MM.1S (cell line): ENCODE results near the gene NBEA.

Source experiments
- EZH2phosphoT487 ChIP-seq: fragments of 300-600 bp; sonication (generic); IDR thresholded peaks from 2 replicates; pipeline ENCODE4 v1.6.1; 2018; ENCODE audit warnings: antibody characterized with exemption, low read length
- TF ChIP-seq, protein P1 (sequence below): fragments of 300-600 bp; sonication (generic); IDR thresholded peaks from 2 replicates; pipeline ENCODE4 v1.5.1; 2016; ENCODE audit warnings: antibody characterized with exemption, low read length, mixed read lengths

DNA sequence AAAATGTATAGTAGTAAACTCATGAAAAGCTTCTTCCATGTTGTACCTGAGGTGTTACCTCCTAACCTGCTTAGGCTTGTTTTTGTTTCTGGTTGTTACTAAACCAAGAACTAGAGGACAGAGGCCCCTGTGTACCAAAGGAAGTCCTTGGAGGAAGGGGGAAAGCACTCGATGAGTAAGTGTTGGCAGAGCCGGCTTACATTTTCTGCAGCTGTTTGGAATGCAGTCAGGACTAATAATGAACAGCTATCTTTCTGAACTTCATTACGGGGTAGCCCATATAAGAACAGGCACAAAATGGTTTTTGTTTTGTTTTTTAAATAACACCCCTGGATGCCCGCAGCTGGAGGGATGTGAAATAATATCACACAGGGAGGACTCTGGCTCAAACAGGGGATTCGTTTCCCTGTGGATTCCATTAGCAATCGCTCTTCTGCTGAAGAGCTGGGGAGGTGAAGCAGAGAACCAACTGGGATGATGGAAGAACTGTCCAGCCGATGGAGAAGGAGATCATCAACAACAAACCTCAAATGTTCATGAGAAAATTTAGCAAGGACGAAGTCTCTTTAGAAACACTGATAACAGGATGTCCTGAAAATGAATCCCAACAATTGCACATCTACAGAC lies 748.6 kb downstream of the NBEA start:
- TF ChIP-seq, protein P1, sequence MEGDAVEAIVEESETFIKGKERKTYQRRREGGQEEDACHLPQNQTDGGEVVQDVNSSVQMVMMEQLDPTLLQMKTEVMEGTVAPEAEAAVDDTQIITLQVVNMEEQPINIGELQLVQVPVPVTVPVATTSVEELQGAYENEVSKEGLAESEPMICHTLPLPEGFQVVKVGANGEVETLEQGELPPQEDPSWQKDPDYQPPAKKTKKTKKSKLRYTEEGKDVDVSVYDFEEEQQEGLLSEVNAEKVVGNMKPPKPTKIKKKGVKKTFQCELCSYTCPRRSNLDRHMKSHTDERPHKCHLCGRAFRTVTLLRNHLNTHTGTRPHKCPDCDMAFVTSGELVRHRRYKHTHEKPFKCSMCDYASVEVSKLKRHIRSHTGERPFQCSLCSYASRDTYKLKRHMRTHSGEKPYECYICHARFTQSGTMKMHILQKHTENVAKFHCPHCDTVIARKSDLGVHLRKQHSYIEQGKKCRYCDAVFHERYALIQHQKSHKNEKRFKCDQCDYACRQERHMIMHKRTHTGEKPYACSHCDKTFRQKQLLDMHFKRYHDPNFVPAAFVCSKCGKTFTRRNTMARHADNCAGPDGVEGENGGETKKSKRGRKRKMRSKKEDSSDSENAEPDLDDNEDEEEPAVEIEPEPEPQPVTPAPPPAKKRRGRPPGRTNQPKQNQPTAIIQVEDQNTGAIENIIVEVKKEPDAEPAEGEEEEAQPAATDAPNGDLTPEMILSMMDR, result no peak
- no peak for TF ChIP-seq EZH2phosphoT487
